Stimulated activated CD8-positive, alpha-beta memory T cell treated with anti-CD3 and anti-CD28 coated beads, Interleukin-4, amount 100 ng/mL, for 4 hours (primary cell): ENCODE measurements around the gene FKBP1B.
"Not testable (repeated sequence)": the region's sequence is repeated elsewhere in the genome, so short reads cannot be mapped to it uniquely, and the experiment has no call there.

ENCODE experiments used
- DNase-seq, 2 donors: peaks; one replicate each; pipeline ENCODE4 v3.0.0-alpha.2; 2020; ENCODE audit warnings: low read depth in 2 of 2, low spot score in 1 of 2

The FKBP1B gene

GRCh38 chr2:24049485-24050021 is at the start of gene FKBP1B:
FKBP1B (plus strand) TSS chr2:24049741; CDS start chr2:24049850, 109 bp downstream.
- peak in 1 of 2 donors; percentile 21 for DNase-seq

GRCh38 chr2:24007693-24008092 is 41.8 kb upstream of the FKBP1B start:
- no peak for DNase-seq

GRCh38 chr2:24008672-24009366 is 40.7 kb upstream of the FKBP1B start:
- DNase-seq: no peak

DNA sequence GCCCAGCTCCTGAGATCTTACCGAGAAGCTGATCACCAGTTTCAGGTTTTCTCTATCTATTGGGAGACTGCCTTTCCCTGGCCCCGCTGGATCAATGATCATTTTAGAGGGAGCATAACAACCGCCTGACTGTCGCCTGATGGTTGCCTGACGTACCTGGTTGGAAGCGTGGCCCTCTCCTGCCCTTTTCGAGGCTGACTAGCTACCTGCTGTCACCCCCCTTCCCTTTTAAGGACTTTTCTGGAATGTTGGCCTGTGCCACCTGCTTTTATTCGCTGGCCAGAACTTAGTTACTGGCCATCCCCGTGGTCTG is 40.2 kb upstream of the FKBP1B start:
- no peak for DNase-seq

DNA sequence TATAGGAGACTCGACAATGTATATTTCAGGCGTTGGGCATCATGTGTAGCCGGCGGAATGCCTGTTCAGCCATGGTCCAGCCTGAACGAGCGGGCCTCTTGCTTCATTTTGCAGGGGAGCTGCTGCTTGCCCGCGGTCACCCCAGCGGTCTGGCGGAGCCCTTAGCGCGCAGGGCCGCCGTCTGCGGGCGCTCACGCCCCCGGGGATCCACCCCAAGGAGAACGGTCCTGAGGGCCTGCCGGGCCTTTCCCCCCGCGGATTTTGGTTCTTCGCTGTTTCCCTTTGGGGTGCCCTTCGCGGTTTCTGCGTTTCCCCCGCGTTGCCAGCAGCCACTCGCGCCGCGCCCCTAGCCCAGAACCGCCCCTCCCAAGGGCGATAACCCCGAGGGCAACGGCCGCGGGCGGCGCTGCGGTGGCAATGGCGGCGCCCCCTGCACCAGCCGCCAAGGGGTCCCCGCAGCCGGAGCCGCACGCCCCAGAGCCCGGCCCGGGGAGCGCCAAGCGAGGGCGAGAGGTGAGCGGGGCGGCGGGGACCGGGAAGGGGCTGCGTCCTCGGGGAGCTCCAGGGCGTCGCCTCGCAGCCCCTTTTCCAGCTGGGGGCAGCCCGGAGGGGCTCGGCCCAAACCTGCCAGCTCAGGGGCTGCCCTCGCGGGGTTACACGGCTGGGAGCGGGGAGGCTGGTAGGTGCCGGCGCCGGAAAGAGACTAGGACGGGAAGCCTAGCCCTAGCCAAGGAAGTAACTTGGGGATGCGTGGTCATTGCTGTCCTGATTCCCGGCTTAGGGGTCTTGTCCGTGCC is 39.7 kb upstream of the FKBP1B start, which contains the start of gene MFSD2B:
MFSD2B (plus strand) TSS at position 406 of the 797 bp plus-strand sequence; CDS start at position 418, 12 bp downstream.
- DNase-seq: no peak

- DNase-seq: no peak
Observed at GRCh38 chr2:24010477-24011249, 38.9 kb upstream of the FKBP1B start.

DNA sequence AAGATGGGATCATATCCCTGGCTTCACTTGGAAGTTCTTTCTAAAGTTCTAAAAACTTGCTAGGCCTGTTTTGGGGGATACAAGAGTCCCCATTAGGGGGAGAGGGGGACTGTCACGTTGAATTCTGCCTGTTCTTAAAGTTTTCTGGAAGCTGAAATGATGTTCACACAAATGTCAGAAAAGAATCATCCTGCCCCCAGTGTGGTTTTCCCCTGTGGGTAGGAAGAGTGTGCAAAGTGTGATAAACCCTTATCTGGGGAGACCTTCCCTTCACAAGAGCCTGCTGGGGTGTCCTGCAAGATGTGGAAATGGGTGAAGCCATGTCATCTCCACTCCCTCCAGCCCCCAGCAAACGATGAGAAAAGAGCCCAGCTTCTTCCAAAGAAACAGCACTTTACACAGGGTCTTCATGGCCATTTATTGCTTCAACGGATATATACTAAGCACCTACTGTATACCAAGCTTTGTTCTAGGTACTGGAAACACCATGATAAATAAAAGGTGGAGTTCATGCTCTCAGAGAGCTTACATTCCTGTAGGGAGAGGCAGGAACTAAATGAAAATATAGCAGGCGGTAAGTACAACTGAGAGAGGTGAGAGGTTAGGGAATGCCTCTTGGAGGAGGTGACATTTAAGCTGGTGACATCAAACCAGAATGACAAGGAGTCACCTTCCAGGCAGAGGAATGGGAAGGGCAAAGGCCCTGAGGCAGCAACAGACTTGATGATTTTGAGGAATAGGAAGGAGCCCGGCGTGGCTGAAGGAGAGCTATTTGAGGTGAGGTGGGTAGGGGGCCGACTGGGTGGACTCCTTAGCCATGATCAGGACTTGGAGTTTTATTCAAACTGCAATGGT is 38.1 kb upstream of the FKBP1B start:
- no peak for DNase-seq

DNA sequence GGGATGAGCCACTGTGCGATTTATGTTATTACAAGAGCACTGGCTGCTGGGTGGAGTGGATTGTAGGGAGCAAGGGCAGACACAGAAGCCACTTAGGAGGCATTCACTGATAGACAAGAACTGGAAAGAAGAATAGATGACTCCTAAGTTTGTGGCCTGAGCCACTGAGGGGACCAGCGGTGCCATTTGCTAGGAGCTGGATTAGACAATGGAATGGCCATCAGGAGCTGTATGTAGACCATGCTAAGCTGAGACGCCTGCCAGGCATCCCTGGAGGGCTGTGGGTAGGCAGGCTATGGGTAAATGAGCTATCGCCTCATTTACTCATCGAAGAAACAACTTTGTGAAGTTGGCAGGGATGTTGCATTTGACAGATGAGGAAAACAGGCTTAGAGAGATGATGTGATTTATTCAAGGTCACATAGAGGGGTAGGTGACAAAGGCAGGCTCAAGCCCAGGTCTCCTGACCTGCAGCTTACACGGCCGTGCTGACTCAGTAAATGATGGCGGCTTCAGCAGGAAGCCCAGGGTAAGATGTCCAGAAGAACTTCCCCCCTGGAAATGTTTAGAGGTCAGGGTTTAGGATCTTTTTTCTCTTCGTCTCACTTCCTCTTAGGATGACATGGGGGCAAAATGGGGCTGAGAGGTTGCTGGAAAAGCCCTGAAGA is 36.9 kb upstream of the FKBP1B start:
- DNase-seq: no peak

DNA sequence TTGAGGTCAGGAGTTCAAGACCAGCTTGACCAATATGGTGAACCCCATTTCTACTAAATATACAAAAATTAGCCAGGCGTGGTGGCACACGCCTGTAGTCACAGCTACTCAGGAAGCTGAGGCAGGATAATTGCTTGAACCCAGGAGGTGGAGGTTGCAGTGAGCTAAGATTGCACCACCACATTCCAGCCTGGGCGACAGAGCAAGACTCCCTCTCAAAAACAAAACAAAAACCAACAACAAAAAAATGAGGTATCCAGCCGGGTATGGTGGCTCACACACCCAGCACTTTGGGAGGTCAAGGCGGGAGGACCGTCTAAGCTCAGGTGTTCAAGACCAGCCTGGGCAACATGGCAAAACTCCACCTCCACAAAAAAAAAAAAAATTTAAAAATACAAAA is 34.6 kb upstream of the FKBP1B start:
- DNase-seq: not testable (repeated sequence)

- no peak for DNase-seq
Observed at GRCh38 chr2:24015562-24016375, 33.8 kb upstream of the FKBP1B start.

DNA sequence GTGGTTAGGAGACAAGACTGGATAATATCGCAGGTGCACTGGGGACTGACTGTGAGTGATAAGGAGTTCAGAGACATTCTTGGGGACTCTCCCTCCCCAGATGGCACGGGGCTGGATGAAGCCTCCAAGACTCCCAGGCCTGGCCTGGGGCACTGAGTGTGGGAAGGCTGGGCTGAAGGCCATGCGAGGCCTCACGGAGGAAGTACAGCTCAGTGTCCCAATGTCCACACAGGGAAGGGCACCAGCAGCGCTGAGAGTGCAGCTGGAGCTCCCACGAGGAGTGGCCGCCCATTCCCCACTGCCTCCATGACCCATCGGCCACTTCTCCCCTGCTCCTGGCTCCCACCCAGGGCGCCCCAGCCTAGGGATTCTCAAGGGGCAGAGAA is 33.2 kb upstream of the FKBP1B start:
- no peak for DNase-seq

DNA sequence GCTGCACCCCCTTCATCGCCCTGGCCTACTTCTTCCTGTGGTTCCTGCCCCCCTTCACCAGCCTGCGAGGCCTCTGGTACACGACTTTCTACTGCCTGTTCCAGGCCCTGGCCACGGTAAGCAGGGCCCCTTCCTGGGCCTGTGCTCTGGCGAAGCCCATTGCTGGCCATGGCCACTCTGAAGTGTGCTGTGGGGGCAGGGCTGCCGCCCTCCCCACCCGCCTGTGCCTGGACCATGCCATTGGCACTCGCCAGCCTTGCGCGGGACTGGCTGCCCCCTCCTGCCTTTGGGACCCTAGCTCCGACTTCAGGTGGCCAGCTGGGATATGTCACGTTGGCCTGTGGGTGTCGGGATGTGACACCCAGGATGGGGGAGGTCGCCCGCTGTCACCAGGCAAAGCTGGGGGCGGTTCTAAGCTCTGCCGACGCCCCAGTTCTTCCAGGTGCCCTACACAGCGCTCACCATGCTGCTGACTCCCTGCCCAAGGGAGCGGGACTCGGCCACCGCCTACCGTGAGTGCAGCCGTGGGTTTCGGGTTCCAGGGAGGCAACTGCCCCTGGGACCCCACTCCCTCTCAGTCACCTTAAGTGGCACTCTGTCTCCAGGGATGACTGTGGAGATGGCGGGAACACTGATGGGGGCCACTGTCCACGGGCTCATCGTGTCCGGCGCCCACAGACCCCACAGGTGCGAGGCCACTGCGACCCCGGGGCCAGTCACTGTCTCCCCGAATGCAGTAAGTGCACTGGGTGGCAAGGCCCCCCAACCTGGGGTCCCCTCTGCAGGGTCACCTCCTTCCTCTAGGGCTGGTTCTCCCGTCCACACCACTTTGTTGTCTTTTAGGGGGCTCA is 32.5 kb upstream of the FKBP1B start:
- no peak for DNase-seq

- no peak for DNase-seq
Observed at GRCh38 chr2:24017711-24018110, 31.8 kb upstream of the FKBP1B start.

- no peak for DNase-seq
Observed at GRCh38 chr2:24018241-24018640, 31.3 kb upstream of the FKBP1B start.

- DNase-seq: no peak
Observed at GRCh38 chr2:24019729-24020128, 29.8 kb upstream of the FKBP1B start.

- no peak for DNase-seq
Observed at GRCh38 chr2:24020244-24020643, 29.3 kb upstream of the FKBP1B start.

DNA sequence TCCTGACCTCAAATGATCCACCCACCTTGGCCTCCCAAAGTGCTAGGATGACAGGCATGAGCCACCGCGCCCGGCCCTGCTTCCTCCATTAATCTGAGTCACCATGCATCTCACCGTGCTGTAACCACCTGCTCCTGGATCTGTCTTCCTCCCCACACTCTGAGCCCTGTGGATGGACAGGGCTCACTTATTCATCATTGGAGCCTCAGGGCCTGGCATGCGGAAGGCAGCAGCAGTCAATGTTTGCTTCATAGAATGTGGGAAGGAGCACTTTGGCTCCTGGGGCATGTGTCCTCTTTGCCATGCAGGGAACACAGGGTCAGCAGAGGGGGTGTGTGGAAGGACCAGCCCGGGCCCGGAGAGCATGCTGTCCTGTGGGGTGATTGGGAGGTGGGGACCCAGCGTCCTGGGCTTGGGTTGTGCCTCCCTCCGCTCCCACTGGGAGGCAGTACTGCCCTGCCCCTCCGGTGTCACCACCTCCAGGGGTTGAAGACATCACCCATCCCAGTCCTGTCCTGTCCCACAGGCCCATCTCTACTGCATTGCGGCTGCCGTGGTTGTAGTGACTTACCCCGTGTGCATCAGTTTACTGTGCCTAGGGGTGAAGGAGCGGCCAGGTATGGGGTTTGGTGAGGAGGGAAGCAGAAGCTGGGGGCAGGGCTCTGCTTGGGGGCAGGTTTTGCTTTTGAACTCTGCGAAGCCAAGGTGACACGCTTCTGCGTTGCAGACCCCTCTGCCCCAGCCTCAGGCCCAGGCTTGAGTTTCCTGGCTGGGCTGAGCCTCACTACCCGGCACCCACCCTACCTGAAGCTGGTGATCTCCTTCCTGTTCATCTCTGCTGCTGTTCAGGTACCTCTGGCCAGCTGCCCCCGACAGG is 28.2 kb upstream of the FKBP1B start:
- DNase-seq: no peak
